GM18505 (cell line): ENCODE measurements around the gene TANC2.

Source experiments
- ATAC-seq: cut with Tn5 transposase; IDR thresholded peaks from one replicate; pipeline ENCODE4 v1.9.1; 2021; ENCODE audit not compliant: unreplicated experiment
- POLR2A ChIP-seq: IDR thresholded peaks from 4 replicates; pipeline ENCODE4 v1.6.1; 2011; ENCODE audit warnings: borderline replicate concordance; ENCODE audit not compliant: insufficient read depth, insufficient read length; ENCODE audit errors: extremely low read depth

TANC2 gene

GRCh38 chr17:62965686-62966425 lies at the start of gene TANC2:
Gene TANC2, plus strand, starts transcription at chr17:62966235. Its CDS starts 43,325 bp downstream, at chr17:63009560.
- ATAC-seq: peak; percentile 78
- TF ChIP-seq POLR2A: no peak

- TF ChIP-seq POLR2A: no peak
- ATAC-seq: no peak
Measured at GRCh38 chr17:62916684-62917571, 49.1 kb upstream of the TANC2 start.

GRCh38 chr17:62919388-62919787 lies 46.6 kb upstream of the TANC2 start:
- no peak for ATAC-seq
- TF ChIP-seq POLR2A: no peak

GRCh38 chr17:62920300-62920699 lies 45.7 kb upstream of the TANC2 start:
- no peak for TF ChIP-seq POLR2A
- no peak for ATAC-seq

GRCh38 chr17:62921817-62922216 lies 44.2 kb upstream of the TANC2 start:
- no peak for ATAC-seq
- no peak for TF ChIP-seq POLR2A

- ATAC-seq: no peak
- no peak for TF ChIP-seq POLR2A
Measured at GRCh38 chr17:62923258-62924150, 42.5 kb upstream of the TANC2 start.

- no peak for ATAC-seq
- no peak for TF ChIP-seq POLR2A
Measured at GRCh38 chr17:62925267-62925836, 40.7 kb upstream of the TANC2 start.

- no peak for ATAC-seq
- TF ChIP-seq POLR2A: no peak
Measured at GRCh38 chr17:62927083-62927482, 39.0 kb upstream of the TANC2 start.

- TF ChIP-seq POLR2A: no peak
- ATAC-seq: no peak
Measured at GRCh38 chr17:62929320-62929719, 36.7 kb upstream of the TANC2 start.

GRCh38 chr17:62931101-62931500 lies 34.9 kb upstream of the TANC2 start:
- no peak for TF ChIP-seq POLR2A
- no peak for ATAC-seq

GRCh38 chr17:62933501-62934385 lies 32.3 kb upstream of the TANC2 start:
- TF ChIP-seq POLR2A: no peak
- ATAC-seq: no peak

GRCh38 chr17:62935098-62935497 lies 30.9 kb upstream of the TANC2 start:
- no peak for ATAC-seq
- TF ChIP-seq POLR2A: no peak
